CD8-positive, alpha-beta memory T cell (primary cell): Measurements from ENCODE around the gene ZDHHC14. TPM values are rescaled to one million over a fixed set of nuclear protein-coding genes. Genes with fewer than 3 reads are reported as not detected.

Experiments
- CTCF ChIA-PET: fragments of 350-600 bp; sonication (Branson Sonifier 250); formaldehyde crosslinking; loops from one replicate; lab custom pipeline; 2021; ENCODE audit warnings: antibody characterized with exemption; lab: Charles Lee
- POLR2A ChIA-PET: fragments of 350-600 bp; sonication (Branson Sonifier 250); formaldehyde crosslinking; loops from one replicate; lab custom pipeline; 2021; ENCODE audit warnings: antibody characterized with exemption; lab: Charles Lee
- DNase-seq, 5 donors: peaks; one replicate each; pipeline versions ENCODE4 v3.0.0 to v3.0.0-alpha.2; 2020 to 2022; ENCODE audit warnings: mixed read lengths in 1 of 5
- H3K27ac ChIP-seq: one replicate; pipeline ENCODE4 v1.7.0; 2013; ENCODE audit warnings: low read depth, mild to moderate bottlenecking, low read length, moderate library complexity
- H3K27me3 ChIP-seq: 2 replicates; pipeline ENCODE4 v1.7.0; 2013; ENCODE audit warnings: low read length, mild to moderate bottlenecking; ENCODE audit not compliant: insufficient read depth, poor library complexity, severe bottlenecking
- H3K36me3 ChIP-seq: 2 replicates; pipeline ENCODE4 v1.7.0; 2013; ENCODE audit warnings: mild to moderate bottlenecking, low read length, moderate library complexity; ENCODE audit not compliant: insufficient read depth
- H3K4me1 ChIP-seq: 2 replicates; pipeline ENCODE4 v1.7.0; 2013; ENCODE audit warnings: mild to moderate bottlenecking, low read length, moderate library complexity; ENCODE audit not compliant: insufficient read depth
- H3K4me3 ChIP-seq: 2 replicates; pipeline ENCODE4 v1.7.0; 2013; ENCODE audit warnings: mild to moderate bottlenecking, low read length
- H3K9me3 ChIP-seq: 2 replicates; pipeline ENCODE4 v1.7.0; 2013; ENCODE audit warnings: mild to moderate bottlenecking, low read length
- H3K27ac Mint-ChIP-seq, 8 donors: one replicate each; pipeline ENCODE4 v1.8.0; 2020 to 2021; ENCODE audit warnings: mixed read lengths in 8 of 8, mild to moderate bottlenecking in 6 of 8, inconsistent platforms in 3 of 8, moderate library complexity in 3 of 8
- H3K27me3 Mint-ChIP-seq, 2 donors: one replicate each; pipeline ENCODE4 v1.8.0; 2020 to 2021; ENCODE audit warnings: mixed read lengths in 2 of 2, mild to moderate bottlenecking in 1 of 2, moderate library complexity in 1 of 2
- H3K36me3 Mint-ChIP-seq, 3 donors: one replicate each; pipeline ENCODE4 v1.8.0; 2020 to 2021; ENCODE audit warnings: mixed read lengths in 3 of 3, inconsistent platforms in 1 of 3, mild to moderate bottlenecking in 1 of 3
- H3K4me1 Mint-ChIP-seq, 3 donors: one replicate each; pipeline ENCODE4 v1.8.0; 2020 to 2021; ENCODE audit warnings: mixed read lengths in 3 of 3, inconsistent platforms in 1 of 3, mild to moderate bottlenecking in 1 of 3
- H3K4me3 Mint-ChIP-seq, 7 donors: one replicate each; pipeline ENCODE4 v1.8.0; 2020 to 2021; ENCODE audit warnings: mixed read lengths in 7 of 7, mild to moderate bottlenecking in 6 of 7, moderate library complexity in 4 of 7, inconsistent platforms in 2 of 7
- H3K9me3 Mint-ChIP-seq, 5 donors: one replicate each; pipeline ENCODE4 v1.8.0; 2020 to 2022; ENCODE audit warnings: mixed read lengths in 5 of 5, mild to moderate bottlenecking in 3 of 5, moderate library complexity in 2 of 5, inconsistent platforms in 1 of 5
- polyA plus RNA-seq: library from polyadenylated mRNA; unstranded; fragments of 300-500 nt; fragmentation: Illumina TruSeq; gene quantifications from one replicate; pipeline ENCODE4 v1.2.3, GENCODE V29; 2021
- total RNA-seq, 2 experiments: library from RNA; stranded (reverse); gene quantifications; one replicate each; pipeline ENCODE4 v1.2.3, GENCODE V29; 2021

The ZDHHC14 gene
- total and polyA plus RNA-seq, 3 experiments from 2014 or later: 4.2 to 8.1 (median 6.3) TPM

DNA sequence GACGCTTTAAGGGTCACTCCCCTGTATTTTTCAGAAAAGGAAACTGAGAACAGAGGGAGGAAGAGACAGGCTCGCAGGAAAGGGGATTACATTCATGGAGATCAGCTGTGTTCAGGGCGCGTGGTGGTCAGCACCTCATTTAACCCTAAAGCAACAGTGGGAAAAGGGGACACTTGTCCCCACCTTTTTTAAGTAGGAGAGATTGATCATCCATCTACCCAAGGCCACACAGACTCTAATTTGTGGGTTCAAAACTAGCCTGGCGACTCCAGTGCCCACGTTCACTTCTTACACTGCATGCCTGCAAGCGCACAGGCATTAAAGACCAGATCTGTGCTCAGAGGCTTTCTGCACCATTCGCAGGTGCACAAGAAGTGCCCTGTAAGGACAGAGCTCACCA is 274.1 kb downstream of the ZDHHC14 start:
- Mint-ChIP-seq H3K27ac (no peak overlapping the region), H3K4me3 (no peak overlapping the region), H3K36me3 (peaks cover 0 to 4% (median 3%) of the 10 kb centered on the region in 3 donors), H3K27me3 (no peaks in the 10 kb centered on the region), H3K4me1 (no peaks in the 10 kb centered on the region), H3K9me3 (peaks cover 0 to 1% (median 0%) of the 10 kb centered on the region in 5 donors)
- no peak for DNase-seq
- POLR2A ChIA-PET: no interaction called here
- H3K4me3 ChIP-seq: no peak overlapping the region
- no peaks in the 10 kb centered on the region for H3K27me3 ChIP-seq
- H3K9me3 ChIP-seq: no peaks in the 10 kb centered on the region
- CTCF ChIA-PET: no interaction called here
- no peaks in the 10 kb centered on the region for H3K36me3 ChIP-seq
- no peaks in the 10 kb centered on the region for H3K4me1 ChIP-seq
- no peak overlapping the region for H3K27ac ChIP-seq

- H3K4me1 Mint-ChIP-seq: no peaks in the 10 kb centered on the region
- Histone ChIP-seq H3K4me3 (no peak overlapping the region), H3K4me1 (no peaks in the 10 kb centered on the region), H3K27ac (no peak overlapping the region), H3K9me3 (no peaks in the 10 kb centered on the region), H3K27me3 (no peaks in the 10 kb centered on the region), H3K36me3 (no peaks in the 10 kb centered on the region)
- peaks cover 0 to 1% (median 0%) of the 10 kb centered on the region in 5 donors for H3K9me3 Mint-ChIP-seq
- no peaks in the 10 kb centered on the region for H3K27me3 Mint-ChIP-seq
- peak overlapping the region in 1 of 8 donors; percentile 20 for H3K27ac Mint-ChIP-seq
- no peak for DNase-seq
- CTCF ChIA-PET: interaction anchor here (0.6 to 2.4 kb wide), 3 partner anchors 10 to 342 kb away, joined by 3 to 8 read pairs (median 4); no protein-coding TSS in a partner anchor
- POLR2A ChIA-PET: no interaction called here
- H3K36me3 Mint-ChIP-seq: peaks cover 0 to 4% (median 3%) of the 10 kb centered on the region in 3 donors
- H3K4me3 Mint-ChIP-seq: no peak overlapping the region
These were observed 275.5 kb downstream of the ZDHHC14 start for GRCh38 chr6:157656437-157656997.

DNA sequence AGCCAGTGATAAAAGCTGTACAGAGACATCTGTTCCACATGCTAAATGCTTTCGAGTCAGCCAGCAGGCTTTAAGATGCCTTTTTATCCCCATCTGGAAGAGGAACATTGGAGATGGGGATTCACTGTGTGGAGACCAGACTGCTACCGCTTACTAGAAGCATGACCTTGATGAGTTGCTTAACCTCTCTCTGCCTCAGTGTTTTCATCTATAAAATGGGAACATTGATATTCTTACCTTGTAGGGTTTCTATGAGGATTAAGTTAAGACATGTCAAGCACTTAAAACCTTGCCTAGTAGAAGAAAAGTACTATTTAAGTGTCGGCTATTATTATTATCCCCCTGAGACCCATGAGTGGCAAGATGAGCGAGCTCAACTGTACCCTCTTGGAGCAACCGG is 276.8 kb downstream of the ZDHHC14 start:
- H3K27ac Mint-ChIP-seq: no peak overlapping the region
- peaks cover 0 to 4% (median 3%) of the 10 kb centered on the region in 3 donors for H3K36me3 Mint-ChIP-seq
- Histone ChIP-seq H3K4me3 (no peak overlapping the region), H3K27ac (no peak overlapping the region), H3K27me3 (no peaks in the 10 kb centered on the region), H3K4me1 (no peaks in the 10 kb centered on the region), H3K9me3 (no peaks in the 10 kb centered on the region), H3K36me3 (no peaks in the 10 kb centered on the region)
- H3K4me3 Mint-ChIP-seq: no peak overlapping the region
- no peaks in the 10 kb centered on the region for H3K4me1 Mint-ChIP-seq
- no peak for DNase-seq
- H3K27me3 Mint-ChIP-seq: no peaks in the 10 kb centered on the region
- CTCF ChIA-PET: interaction anchor here (2.4 kb wide), 1 partner anchor 9 kb away, joined by 8 read pairs; no protein-coding TSS in a partner anchor
- H3K9me3 Mint-ChIP-seq: peaks cover 0 to 1% (median 0%) of the 10 kb centered on the region in 5 donors
- POLR2A ChIA-PET: no interaction called here

- peaks cover 0 to 1% (median 0%) of the 10 kb centered on the region in 5 donors for H3K9me3 Mint-ChIP-seq
- ChIA-PET POLR2A (no interaction called here), CTCF (no interaction called here)
- H3K4me3 Mint-ChIP-seq: no peak overlapping the region
- Histone ChIP-seq H3K36me3 (no peaks in the 10 kb centered on the region), H3K27ac (no peak overlapping the region), H3K4me3 (no peak overlapping the region), H3K9me3 (no peaks in the 10 kb centered on the region), H3K27me3 (no peaks in the 10 kb centered on the region), H3K4me1 (no peaks in the 10 kb centered on the region)
- peaks cover 0 to 4% (median 3%) of the 10 kb centered on the region in 3 donors for H3K36me3 Mint-ChIP-seq
- no peaks in the 10 kb centered on the region for H3K4me1 Mint-ChIP-seq
- DNase-seq: no peak
- no peak overlapping the region for H3K27ac Mint-ChIP-seq
- H3K27me3 Mint-ChIP-seq: no peaks in the 10 kb centered on the region
These were observed 277.3 kb downstream of the ZDHHC14 start for GRCh38 chr6:157658301-157658700.

DNA sequence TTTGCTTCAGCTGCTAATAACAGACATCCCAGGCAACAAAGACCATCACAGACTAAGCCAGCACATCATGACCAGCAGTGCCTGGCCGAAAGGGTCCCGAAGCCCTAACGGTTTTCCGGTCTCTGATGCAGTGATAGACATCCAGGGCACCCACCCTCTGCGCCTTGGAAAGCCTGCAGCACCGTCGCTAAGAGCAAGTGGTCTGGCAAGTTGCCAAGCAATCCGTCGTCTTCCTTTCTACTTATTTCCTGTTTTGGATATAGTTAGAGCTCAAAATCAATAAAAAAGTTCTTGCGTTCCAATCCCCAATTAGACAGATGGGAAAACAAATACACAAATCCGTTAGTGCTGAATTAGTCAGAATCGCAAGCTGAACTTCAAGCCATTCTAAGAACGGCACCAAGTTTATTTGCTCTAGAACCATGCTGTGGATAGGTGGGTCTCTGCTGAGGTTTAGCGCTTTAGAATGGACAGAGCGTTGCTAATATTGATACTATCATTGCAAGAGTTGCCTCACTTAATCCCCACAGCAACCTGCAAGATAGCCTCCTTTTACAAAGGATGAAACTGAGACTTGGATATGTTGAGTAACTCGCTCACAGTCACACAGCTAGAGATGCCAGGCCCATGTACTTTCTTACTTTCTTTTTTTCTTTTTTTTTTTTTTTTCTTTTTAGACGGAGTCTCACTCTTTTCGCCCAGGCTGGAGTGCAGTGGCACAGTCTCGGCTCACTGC is 278.7 kb downstream of the ZDHHC14 start:
- Mint-ChIP-seq H3K9me3 (peaks cover 0 to 1% (median 0%) of the 10 kb centered on the region in 5 donors), H3K4me3 (no peak overlapping the region), H3K27ac (no peak overlapping the region), H3K36me3 (peaks cover 0 to 2% (median 1%) of the 10 kb centered on the region in 3 donors), H3K4me1 (no peaks in the 10 kb centered on the region), H3K27me3 (no peaks in the 10 kb centered on the region)
- Histone ChIP-seq H3K36me3 (no peaks in the 10 kb centered on the region), H3K27me3 (no peaks in the 10 kb centered on the region), H3K4me3 (no peak overlapping the region), H3K4me1 (no peaks in the 10 kb centered on the region), H3K27ac (no peak overlapping the region), H3K9me3 (no peaks in the 10 kb centered on the region)
- ChIA-PET POLR2A (no interaction called here), CTCF (interaction anchor here (1.4 kb wide), 1 partner anchor 345 kb away, joined by 4 read pairs; no protein-coding TSS in a partner anchor)
- no peak for DNase-seq

GRCh38 chr6:157660414-157660813 is 279.4 kb downstream of the ZDHHC14 start:
- Mint-ChIP-seq H3K4me1 (no peaks in the 10 kb centered on the region), H3K27me3 (no peaks in the 10 kb centered on the region), H3K27ac (no peak overlapping the region), H3K4me3 (no peak overlapping the region), H3K36me3 (peaks cover 0 to 2% (median 1%) of the 10 kb centered on the region in 3 donors), H3K9me3 (peaks cover 0 to 1% (median 0%) of the 10 kb centered on the region in 5 donors)
- Histone ChIP-seq H3K9me3 (no peaks in the 10 kb centered on the region), H3K4me1 (no peaks in the 10 kb centered on the region), H3K36me3 (no peaks in the 10 kb centered on the region), H3K4me3 (no peak overlapping the region), H3K27me3 (no peaks in the 10 kb centered on the region), H3K27ac (no peak overlapping the region)
- CTCF ChIA-PET: interaction anchor here (1.4 kb wide), 1 partner anchor 346 kb away, joined by 4 read pairs; no protein-coding TSS in a partner anchor
- DNase-seq: no peak
- POLR2A ChIA-PET: no interaction called here

GRCh38 chr6:157661652-157662051 is 280.7 kb downstream of the ZDHHC14 start:
- H3K27ac Mint-ChIP-seq: no peak overlapping the region
- Histone ChIP-seq H3K36me3 (no peaks in the 10 kb centered on the region), H3K4me3 (no peak overlapping the region), H3K27me3 (no peaks in the 10 kb centered on the region), H3K4me1 (no peaks in the 10 kb centered on the region), H3K9me3 (no peaks in the 10 kb centered on the region), H3K27ac (no peak overlapping the region)
- peaks cover 0 to under 1% (median 0%) of the 10 kb centered on the region in 5 donors for H3K9me3 Mint-ChIP-seq
- peaks cover 0 to 2% (median 1%) of the 10 kb centered on the region in 3 donors for H3K36me3 Mint-ChIP-seq
- no peak overlapping the region for H3K4me3 Mint-ChIP-seq
- ChIA-PET CTCF (interaction anchor here (1.5 kb wide), 1 partner anchor 347 kb away, joined by 4 read pairs; no protein-coding TSS in a partner anchor), POLR2A (no interaction called here)
- DNase-seq: no peak
- H3K4me1 Mint-ChIP-seq: no peaks in the 10 kb centered on the region
- no peaks in the 10 kb centered on the region for H3K27me3 Mint-ChIP-seq

DNA sequence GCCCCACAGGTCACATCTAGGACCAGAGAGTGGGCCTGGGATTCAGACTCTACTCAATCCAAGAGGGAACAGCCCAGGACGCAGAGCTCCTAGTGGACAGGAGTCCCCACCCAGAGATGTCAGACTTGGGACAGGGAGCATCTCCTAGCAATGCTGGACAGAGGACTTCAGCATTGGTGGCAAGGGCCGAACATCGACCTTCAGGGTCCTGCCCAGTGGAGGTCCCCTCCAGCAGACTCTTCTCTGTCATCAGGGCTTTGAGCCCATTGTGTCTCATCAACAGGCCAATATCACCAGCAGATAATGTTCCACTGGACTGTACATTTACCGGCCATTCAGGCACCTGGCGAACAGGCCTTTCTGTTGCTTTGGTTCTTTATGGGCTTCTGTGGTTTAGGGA is 282.3 kb downstream of the ZDHHC14 start:
- DNase-seq: no peak
- ChIA-PET CTCF (interaction anchor here (1.5 kb wide), 1 partner anchor 349 kb away, joined by 4 read pairs; no protein-coding TSS in a partner anchor), POLR2A (no interaction called here)
- Histone ChIP-seq H3K36me3 (no peaks in the 10 kb centered on the region), H3K9me3 (no peaks in the 10 kb centered on the region), H3K4me1 (no peaks in the 10 kb centered on the region), H3K4me3 (no peak overlapping the region), H3K27ac (no peak overlapping the region), H3K27me3 (no peaks in the 10 kb centered on the region)
- Mint-ChIP-seq H3K36me3 (peaks cover 0 to 1% (median 0%) of the 10 kb centered on the region in 3 donors), H3K27me3 (peaks cover 0 to 3% of the 10 kb centered on the region in 2 donors), H3K27ac (no peak overlapping the region), H3K4me3 (no peak overlapping the region), H3K4me1 (peaks cover 2 to 6% (median 5%) of the 10 kb centered on the region in 3 donors), H3K9me3 (no peaks in the 10 kb centered on the region)
